HL-60 (cell line): Measurements from ENCODE around the gene AGL.
"Not testable (repeated sequence)": the region's sequence is repeated elsewhere in the genome, so short reads cannot be mapped to it uniquely, and the experiment has no call there.

Experiments used
- DNase-seq, 2 experiments: peaks; one replicate each; pipeline ENCODE4 v3.0.0-alpha.2; 2010 to 2020; ENCODE audit warnings: low read depth in 1 of 2, low spot score in 1 of 2
- H3K27ac ChIP-seq: fragments of 250-450 bp; sonication (Bioruptor Pico); replicated peaks from 2 replicates; pipeline ENCODE4 v1.5.1; 2020; ENCODE audit warnings: mild to moderate bottlenecking, moderate library complexity
- H3K27me3 ChIP-seq: fragments of 250-450 bp; sonication (Bioruptor Pico); 2 replicates; pipeline ENCODE4 v1.5.1; 2021; ENCODE audit warnings: mild to moderate bottlenecking, moderate library complexity; ENCODE audit not compliant: insufficient read depth, poor library complexity, severe bottlenecking
- H3K4me3 ChIP-seq: replicated peaks from 2 replicates; pipeline ENCODE4 v1.5.1; 2011; ENCODE audit warnings: mild to moderate bottlenecking, control low read depth, low read length; ENCODE audit not compliant: insufficient read depth
- GABPA ChIP-seq: IDR thresholded peaks from 2 replicates; pipeline ENCODE4 v1.6.1; 2012; ENCODE audit warnings: low read depth
- POLR2AphosphoS5 ChIP-seq: IDR thresholded peaks from 2 replicates; pipeline ENCODE4 v1.6.1; 2012; ENCODE audit warnings: low read depth
- REST ChIP-seq: IDR thresholded peaks from 2 replicates; pipeline ENCODE4 v1.6.1; 2012; ENCODE audit warnings: low read depth; ENCODE audit not compliant: insufficient replicate concordance
- SPI1 ChIP-seq: IDR thresholded peaks from 2 replicates; pipeline ENCODE4 v1.6.1; 2012; ENCODE audit warnings: low read depth, mild to moderate bottlenecking, borderline replicate concordance
- TF ChIP-seq, protein P1 (sequence below): IDR thresholded peaks from one replicate; pipeline ENCODE4 v1.5.1; 2011; ENCODE audit warnings: low read length, control low read depth, inconsistent platforms; ENCODE audit not compliant: insufficient read depth

Gene AGL

DNA sequence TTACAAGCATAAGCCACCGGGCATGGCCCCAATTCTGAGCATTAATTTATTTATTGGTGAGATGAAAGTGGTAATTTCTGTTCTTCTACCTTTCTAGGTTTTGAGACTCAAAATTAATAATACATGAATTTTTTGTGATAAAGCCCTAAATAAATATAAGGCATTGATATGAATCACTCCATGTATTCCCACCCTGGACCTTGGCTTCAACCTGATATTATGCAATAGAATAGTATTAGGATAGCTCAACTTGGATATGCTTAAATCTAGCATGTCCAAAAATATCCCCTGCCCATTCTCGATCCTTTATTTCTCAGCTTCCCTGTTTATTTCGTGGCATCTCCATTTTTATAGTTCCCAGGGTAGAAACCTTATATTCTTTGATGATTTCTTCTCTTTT lies 2.5 kb downstream of the AGL start:
- TF ChIP-seq GABPA, result no peak
- DNase-seq, result no peak
- no peak overlapping the region for H3K27ac ChIP-seq
- no peaks in the 10 kb centered on the region for H3K27me3 ChIP-seq
- no peak overlapping the region for H3K4me3 ChIP-seq

DNA sequence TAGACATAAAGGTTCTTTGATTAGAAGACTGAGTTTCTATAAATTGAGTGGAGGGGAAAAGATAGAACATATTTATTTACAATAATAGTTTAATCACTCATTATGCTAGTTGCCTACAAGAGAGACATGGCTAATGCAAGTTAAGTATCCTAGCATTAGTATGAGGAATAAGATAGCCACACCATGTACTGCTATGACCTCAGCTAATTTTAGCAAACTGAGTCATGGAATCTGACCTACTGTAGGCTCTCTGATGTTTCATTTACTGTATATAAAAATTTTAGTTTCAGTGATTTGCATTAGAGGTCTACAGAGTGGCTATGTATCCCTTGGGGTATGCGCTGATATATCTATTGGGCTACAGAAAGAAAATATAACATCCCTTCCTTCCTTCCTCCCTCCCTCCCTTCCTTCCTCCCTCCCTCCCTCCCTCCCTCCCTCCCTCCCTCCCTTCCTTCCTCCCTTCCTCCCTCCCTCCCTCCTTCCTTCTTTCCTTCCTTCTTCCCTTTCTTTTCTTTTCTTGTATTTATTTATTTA lies 5.8 kb downstream of the AGL start:
- TF ChIP-seq, protein P1, sequence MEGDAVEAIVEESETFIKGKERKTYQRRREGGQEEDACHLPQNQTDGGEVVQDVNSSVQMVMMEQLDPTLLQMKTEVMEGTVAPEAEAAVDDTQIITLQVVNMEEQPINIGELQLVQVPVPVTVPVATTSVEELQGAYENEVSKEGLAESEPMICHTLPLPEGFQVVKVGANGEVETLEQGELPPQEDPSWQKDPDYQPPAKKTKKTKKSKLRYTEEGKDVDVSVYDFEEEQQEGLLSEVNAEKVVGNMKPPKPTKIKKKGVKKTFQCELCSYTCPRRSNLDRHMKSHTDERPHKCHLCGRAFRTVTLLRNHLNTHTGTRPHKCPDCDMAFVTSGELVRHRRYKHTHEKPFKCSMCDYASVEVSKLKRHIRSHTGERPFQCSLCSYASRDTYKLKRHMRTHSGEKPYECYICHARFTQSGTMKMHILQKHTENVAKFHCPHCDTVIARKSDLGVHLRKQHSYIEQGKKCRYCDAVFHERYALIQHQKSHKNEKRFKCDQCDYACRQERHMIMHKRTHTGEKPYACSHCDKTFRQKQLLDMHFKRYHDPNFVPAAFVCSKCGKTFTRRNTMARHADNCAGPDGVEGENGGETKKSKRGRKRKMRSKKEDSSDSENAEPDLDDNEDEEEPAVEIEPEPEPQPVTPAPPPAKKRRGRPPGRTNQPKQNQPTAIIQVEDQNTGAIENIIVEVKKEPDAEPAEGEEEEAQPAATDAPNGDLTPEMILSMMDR, result no peak
- TF ChIP-seq POLR2AphosphoS5, result no peak
- no peak for TF ChIP-seq GABPA
- no peak overlapping the region for H3K4me3 ChIP-seq
- H3K27me3 ChIP-seq, result no peaks in the 10 kb centered on the region
- no peak overlapping the region for H3K27ac ChIP-seq
- no peak for DNase-seq

DNA sequence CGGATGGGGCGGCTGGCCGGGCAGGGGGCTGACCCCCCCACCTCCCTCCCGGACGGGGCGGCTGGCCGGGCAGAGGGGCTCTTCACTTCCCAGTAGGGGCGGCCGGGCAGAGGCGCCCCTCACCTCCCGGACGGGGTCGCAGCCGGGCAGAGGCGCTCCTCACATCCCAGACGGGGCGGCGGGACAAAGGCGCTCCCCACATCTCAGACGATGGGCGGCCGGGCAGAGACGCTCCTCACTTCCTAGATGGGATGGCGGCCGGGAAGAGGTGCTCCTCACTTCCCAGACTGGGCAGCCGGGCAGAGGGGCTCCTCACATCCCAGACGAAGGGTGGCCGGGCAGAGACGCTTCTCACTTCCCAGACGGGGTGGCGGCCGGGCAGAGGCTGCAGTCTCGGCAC lies 6.9 kb downstream of the AGL start:
- not testable (repeated sequence) for H3K27ac ChIP-seq, H3K4me3 ChIP-seq, DNase-seq, H3K27me3 ChIP-seq

DNA sequence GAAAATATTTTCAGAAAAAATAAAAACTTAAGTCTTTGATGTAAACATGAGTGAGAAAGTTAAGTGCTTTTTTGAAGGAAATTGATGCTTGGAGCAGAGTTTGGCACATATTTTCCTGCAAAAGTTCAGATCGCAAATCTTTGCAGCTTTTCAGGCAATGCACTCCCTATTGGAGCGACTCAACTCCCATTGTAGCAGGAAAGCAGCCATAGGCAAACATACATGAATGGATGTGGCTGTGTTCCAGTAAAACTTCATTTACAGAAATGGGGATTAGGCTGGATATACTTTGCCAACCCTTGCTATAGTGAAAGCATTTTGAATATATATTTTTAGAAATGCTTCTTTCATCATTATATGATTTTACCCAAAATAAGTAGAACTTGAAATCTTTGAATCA lies 8.1 kb downstream of the AGL start:
- H3K27ac ChIP-seq, result no peak overlapping the region
- TF ChIP-seq POLR2AphosphoS5, result no peak
- DNase-seq, result no peak
- no peaks in the 10 kb centered on the region for H3K27me3 ChIP-seq
- no peak overlapping the region for H3K4me3 ChIP-seq

GRCh38 chr1:99858881-99859280 lies 8.7 kb downstream of the AGL start:
- H3K4me3 ChIP-seq, result no peak overlapping the region
- H3K27me3 ChIP-seq, result no peaks in the 10 kb centered on the region
- H3K27ac ChIP-seq, result no peak overlapping the region
- no peak for TF ChIP-seq REST
- TF ChIP-seq SPI1, result no peak
- TF ChIP-seq GABPA, result no peak
- no peak for TF ChIP-seq POLR2AphosphoS5
- TF ChIP-seq, protein P1, result no peak
- DNase-seq, result no peak

DNA sequence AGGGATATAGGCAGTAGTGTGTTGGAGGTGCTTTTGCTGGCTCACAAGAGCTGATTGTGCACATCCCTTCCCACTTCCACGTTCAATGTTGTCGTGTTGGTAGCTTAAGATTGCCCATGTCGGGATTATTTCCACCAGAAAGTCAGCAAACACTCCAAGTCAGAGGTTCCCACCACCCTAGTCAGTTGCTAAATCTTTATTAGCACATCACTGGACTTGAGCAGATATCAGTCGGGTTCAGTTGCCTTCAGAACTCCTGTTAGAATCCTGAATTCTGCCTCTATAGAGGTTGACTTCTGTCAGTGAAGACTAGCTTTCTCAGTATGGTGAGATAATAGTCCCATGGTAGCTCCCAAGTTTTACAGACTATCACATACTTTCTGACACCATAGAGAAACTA lies 10.5 kb downstream of the AGL start:
- Histone ChIP-seq H3K4me3 (no peak overlapping the region), H3K27ac (no peak overlapping the region)
- no peak for DNase-seq

More for the DNA sequence above, 10.5 kb downstream of the AGL start:
- no peaks in the 10 kb centered on the region for H3K27me3 ChIP-seq
- no peak for TF ChIP-seq SPI1
- TF ChIP-seq POLR2AphosphoS5, result no peak
- no peak for TF ChIP-seq REST
- no peak for TF ChIP-seq GABPA
- TF ChIP-seq, protein P1, result no peak
